HG03457 (cell line): ENCODE data around the gene GIGYF1.
A peak's percentile ranks its signal among the peaks of the same experiment; 100 is the strongest.
"Not testable (repeated sequence)": the region's sequence is repeated elsewhere in the genome, so short reads cannot be mapped to it uniquely, and the experiment has no call there.

ENCODE experiments used
- ATAC-seq: cut with Tn5 transposase; IDR thresholded peaks from one replicate; pipeline ENCODE4 v1.9.1; 2021; ENCODE audit warnings: moderate number of reproducible peaks; ENCODE audit not compliant: unreplicated experiment

The GIGYF1 gene

DNA sequence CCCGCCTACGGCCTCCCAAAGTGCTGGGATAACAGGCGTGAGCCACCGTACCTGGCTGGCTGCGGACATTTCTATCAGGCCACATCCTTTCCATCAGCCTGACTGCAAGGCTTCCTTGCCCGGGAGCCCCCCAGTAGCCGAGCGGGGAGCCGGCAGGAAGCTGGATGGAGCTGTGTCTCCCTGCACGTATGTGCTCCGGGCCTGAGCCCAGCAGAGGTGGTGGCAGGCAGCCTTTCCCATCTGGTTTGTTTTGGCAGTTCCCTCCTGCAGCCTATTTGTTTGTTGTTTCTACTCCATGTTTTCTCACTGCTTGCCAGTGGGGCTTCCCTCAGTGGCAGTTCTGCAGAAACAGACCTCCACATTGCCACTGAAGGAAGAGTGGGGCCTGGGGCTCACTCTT, 17.3 kb upstream of the GIGYF1 start:
- no peak for ATAC-seq

- ATAC-seq = no peak
Measured at GRCh38 chr7:100710452-100710851, 16.4 kb upstream of the GIGYF1 start.

GRCh38 chr7:100708395-100708794, 14.3 kb upstream of the GIGYF1 start:
- no peak for ATAC-seq

- no peak for ATAC-seq
Measured at GRCh38 chr7:100706672-100707311, 12.7 kb upstream of the GIGYF1 start.

- ATAC-seq = peak; percentile 61
Measured at GRCh38 chr7:100705753-100706671, 12.0 kb upstream of the GIGYF1 start, which contains the start of gene POP7. POP7 (plus strand) TSS chr7:100706121; CDS start chr7:100706831, 710 bp downstream.

GRCh38 chr7:100705320-100705752, 11.3 kb upstream of the GIGYF1 start:
- peak; percentile 38 for ATAC-seq

- not testable (repeated sequence) for ATAC-seq
Measured at GRCh38 chr7:100701089-100701488, 7.0 kb upstream of the GIGYF1 start.

GRCh38 chr7:100699018-100699417, 5.0 kb upstream of the GIGYF1 start:
- ATAC-seq = no peak

DNA sequence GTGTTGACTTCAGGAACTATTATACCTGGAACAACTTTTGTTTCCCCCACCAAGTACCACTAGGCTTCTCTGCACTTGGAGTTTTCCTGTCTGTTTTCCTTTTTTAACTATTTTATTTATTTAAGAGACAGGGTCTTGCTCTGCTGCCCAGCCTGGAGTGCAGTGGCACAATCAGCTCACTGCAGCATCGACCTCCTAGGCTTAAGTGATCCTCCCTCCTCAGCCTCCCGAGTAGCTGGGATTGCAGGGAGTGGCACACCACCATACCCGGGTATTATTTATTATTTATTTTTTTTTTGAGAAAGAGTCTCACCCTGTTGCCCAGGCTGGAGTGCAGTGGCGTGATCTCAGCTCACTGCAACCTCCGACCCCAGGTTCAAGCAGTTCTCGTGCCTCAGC, 2.1 kb upstream of the GIGYF1 start:
- no peak for ATAC-seq

- no peak for ATAC-seq
Measured at GRCh38 chr7:100693312-100694097, 545 bp downstream of the GIGYF1 start.

DNA sequence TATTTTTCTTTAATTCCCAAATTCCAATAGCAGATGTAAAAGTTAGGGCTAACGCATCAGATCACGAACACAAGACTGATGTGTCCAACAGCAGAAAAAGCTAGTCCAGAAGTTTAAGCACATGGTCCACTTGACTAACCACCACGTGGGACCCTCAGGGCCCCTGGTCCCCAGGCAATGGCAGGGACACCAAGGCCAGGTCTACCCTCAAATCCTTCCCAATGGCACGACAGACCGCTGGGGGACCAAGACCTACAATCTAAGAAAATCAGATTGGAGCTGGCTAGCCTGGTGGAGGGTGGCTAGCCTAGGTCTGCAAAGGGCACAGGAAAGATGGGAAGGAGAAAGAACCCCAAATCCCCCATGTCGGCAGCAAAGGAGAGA, 1.5 kb downstream of the GIGYF1 start:
- ATAC-seq = no peak

GRCh38 chr7:100691676-100692577, 2.1 kb downstream of the GIGYF1 start:
- ATAC-seq = no peak

GRCh38 chr7:100689230-100690135, 4.6 kb downstream of the GIGYF1 start:
- no peak for ATAC-seq

DNA sequence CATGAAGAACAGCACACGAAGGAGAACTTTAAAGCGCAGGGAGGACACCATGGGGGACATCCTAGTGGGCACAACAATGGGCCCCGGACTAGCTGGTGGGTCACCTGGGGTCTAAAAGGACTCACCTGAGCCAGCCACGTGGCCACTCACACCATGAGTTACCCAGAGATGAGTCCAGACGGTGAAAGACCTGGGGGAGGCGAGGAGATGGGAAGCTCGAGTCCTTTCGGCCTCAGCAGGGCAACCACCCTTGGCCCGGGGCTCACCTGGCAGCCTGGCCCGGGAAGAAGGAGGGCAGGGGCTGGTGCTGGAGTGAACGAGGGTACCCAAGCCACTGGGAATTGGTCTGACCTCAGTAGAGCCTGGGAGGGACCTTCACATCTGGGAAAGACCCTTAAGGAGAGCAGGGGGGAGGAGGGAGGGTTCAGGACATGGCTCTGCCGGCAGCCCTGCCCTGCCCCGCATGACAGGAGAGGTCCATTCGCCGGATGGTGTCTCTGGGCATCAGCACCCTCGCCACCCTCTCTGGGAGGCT, 5.7 kb downstream of the GIGYF1 start:
- no peak for ATAC-seq

- ATAC-seq = no peak
Measured at GRCh38 chr7:100687751-100688300, 6.2 kb downstream of the GIGYF1 start.

DNA sequence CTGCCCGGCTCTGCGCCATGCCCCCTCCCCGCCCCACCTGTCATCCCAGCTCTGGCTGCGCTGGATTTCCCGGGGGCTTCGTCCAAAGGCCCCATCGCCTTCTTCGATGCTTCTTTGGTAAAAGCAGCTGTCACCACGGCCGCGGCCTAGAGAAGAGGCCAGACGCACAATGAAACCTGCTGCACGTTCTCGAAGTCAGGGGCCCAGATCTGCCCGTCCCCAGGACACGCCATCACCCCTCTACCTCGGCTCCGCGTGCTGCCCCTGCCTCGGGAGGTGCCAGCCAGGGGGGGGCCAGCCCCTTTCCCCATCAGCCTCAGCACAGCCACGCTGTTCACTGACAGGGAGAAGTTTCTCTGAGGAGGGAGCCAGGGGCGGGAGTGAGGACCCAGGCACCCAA, 6.8 kb downstream of the GIGYF1 start:
- ATAC-seq = no peak

DNA sequence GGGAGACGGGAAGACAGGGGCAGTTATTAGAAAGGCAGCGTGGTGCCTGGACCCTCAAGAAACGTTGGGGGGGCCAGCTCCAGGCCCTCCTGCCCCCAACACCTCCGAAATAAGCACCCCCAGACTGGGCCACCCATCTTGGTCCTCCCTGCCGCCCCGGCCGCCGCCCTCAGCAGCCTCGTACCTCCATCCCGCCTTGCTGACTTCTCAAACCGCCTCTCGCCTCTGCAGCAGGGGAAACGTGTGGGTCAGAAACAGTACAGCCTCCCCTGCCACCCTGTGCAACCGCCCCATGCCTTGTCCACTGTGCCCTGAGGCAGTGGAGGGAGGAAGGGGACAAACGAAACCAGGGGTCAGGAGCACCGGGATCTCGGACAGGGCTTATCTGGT, 7.2 kb downstream of the GIGYF1 start:
- ATAC-seq = no peak

DNA sequence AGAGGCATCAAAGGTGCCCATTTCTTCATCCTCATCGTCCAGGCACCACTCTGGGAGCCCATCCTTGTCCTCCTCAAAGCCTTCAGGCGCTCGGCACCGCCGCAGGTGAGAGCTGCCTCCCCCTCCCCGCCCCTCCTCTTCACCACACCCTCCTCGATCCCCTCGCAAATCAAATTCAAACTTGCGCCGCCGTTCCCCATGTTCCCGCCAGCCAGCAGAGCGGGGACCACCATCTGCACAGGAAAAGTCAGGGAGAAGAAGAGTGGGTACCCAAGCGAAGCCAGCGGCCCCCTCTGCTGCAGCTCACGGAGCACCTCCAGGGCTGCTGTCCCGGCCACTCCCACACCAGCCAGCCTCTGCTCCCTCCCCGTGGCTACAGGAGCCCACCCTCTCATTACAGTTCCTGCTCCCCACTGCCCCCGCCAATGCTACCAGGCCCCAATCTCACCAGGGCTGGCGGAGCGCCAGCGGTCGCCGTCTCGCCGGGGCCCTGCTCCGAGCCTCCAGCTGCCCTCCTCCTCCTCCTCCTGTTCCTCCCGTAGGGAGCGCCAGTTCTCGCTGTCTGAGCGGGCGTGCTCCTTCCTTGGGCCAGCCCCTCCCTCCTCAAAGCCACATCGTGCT, 7.7 kb downstream of the GIGYF1 start:
- ATAC-seq = no peak
